Measurements from ENCODE around the gene TNNT2. TPM values are rescaled to one million over a fixed set of nuclear protein-coding genes. Genes with fewer than 3 reads are reported as not detected.

Gene TNNT2
- total RNA-seq, 4 donors from 2014 or later = 1.3 to 6.1 (median 1.8) TPM

DNA sequence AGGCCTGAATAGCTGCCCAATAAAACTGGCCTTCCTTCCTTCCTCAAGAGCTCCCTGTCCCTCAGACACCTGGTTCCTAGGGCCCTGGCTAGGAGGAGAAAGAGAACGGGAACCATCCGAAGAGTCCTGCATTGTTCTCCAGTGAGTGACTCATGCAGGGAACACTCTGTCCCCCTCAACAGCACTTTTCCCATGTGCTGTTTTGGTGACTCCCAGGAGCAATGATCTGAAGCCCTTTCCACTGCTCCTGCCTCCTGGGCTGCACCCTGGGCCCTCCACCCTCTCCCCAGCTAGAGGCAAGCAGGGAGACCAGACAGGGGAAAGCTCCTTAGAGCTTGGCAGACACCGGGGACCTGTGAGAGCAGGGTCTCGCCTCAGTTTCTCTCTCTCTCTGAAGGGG, 18.9 kb downstream of the TNNT2 start:
- Histone ChIP-seq H3K27ac (peak overlapping the region in 2 of 4 donors; percentile 21 to 26), H3K4me1 (peaks cover 23 to 40% (median 32%) of the 10 kb centered on the region in 3 donors), H3K27me3 (peaks cover 0 to 11% (median 0%) of the 10 kb centered on the region in 4 donors), H3K4me3 (no peak overlapping the region), H3K9me3 (no peaks in the 10 kb centered on the region), H3K36me3 (no peaks in the 10 kb centered on the region)
- TF ChIP-seq, protein P1, sequence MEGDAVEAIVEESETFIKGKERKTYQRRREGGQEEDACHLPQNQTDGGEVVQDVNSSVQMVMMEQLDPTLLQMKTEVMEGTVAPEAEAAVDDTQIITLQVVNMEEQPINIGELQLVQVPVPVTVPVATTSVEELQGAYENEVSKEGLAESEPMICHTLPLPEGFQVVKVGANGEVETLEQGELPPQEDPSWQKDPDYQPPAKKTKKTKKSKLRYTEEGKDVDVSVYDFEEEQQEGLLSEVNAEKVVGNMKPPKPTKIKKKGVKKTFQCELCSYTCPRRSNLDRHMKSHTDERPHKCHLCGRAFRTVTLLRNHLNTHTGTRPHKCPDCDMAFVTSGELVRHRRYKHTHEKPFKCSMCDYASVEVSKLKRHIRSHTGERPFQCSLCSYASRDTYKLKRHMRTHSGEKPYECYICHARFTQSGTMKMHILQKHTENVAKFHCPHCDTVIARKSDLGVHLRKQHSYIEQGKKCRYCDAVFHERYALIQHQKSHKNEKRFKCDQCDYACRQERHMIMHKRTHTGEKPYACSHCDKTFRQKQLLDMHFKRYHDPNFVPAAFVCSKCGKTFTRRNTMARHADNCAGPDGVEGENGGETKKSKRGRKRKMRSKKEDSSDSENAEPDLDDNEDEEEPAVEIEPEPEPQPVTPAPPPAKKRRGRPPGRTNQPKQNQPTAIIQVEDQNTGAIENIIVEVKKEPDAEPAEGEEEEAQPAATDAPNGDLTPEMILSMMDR (IDR thresholded peaks at IDR 0.05) = no peak
- no peak for TF ChIP-seq POLR2A (IDR thresholded peaks at IDR 0.05)
- intact Hi-C loops (cut with DNase I) = no loop called here
- no peak for DNase-seq
- WGBS, 2 donors = 40 to 46% methylated on average over 2 to 3 of the region's 4 CpGs

GRCh38 chr1:201357636-201358348, 19.7 kb downstream of the TNNT2 start:
- WGBS, 2 donors = 53 to 57% methylated on average over 5 to 8 of the region's 10 CpGs
- Histone ChIP-seq H3K27me3 (peaks cover 0 to 17% (median 0%) of the 10 kb centered on the region in 4 donors), H3K4me1 (peaks cover 27 to 48% (median 37%) of the 10 kb centered on the region in 3 donors), H3K9me3 (no peaks in the 10 kb centered on the region), H3K36me3 (no peaks in the 10 kb centered on the region), H3K27ac (peak overlapping the region in 2 of 4 donors; percentile 23 to 26), H3K4me3 (no peak overlapping the region)
- intact Hi-C loops (cut with DNase I) = no loop called here
- TF ChIP-seq, protein P1 (IDR thresholded peaks at IDR 0.05) = no peak
- TF ChIP-seq POLR2A (IDR thresholded peaks at IDR 0.05) = no peak
- no peak for DNase-seq

GRCh38 chr1:201357211-201357610, 20.3 kb downstream of the TNNT2 start:
- no peak overlapping the region for H3K27ac ChIP-seq
- intact Hi-C loops (cut with DNase I) = no loop called here
- H3K27me3 ChIP-seq = peaks cover 0 to 17% (median 0%) of the 10 kb centered on the region in 4 donors
- H3K36me3 ChIP-seq = no peaks in the 10 kb centered on the region
- peaks cover 27 to 51% (median 37%) of the 10 kb centered on the region in 3 donors for H3K4me1 ChIP-seq
- no peak overlapping the region for H3K4me3 ChIP-seq
- DNase-seq = no peak
- TF ChIP-seq POLR2A (IDR thresholded peaks at IDR 0.05) = no peak
- TF ChIP-seq, protein P1 (IDR thresholded peaks at IDR 0.05) = no peak
- 82 to 100% methylated on average over 3 of the region's 8 CpGs for WGBS, 2 donors
- no peaks in the 10 kb centered on the region for H3K9me3 ChIP-seq

GRCh38 chr1:201356701-201357100, 20.8 kb downstream of the TNNT2 start:
- Histone ChIP-seq H3K27ac (no peak overlapping the region), H3K36me3 (no peaks in the 10 kb centered on the region), H3K4me3 (no peak overlapping the region), H3K4me1 (peaks cover 27 to 51% (median 37%) of the 10 kb centered on the region in 3 donors), H3K27me3 (peaks cover 0 to 17% (median 0%) of the 10 kb centered on the region in 4 donors), H3K9me3 (no peaks in the 10 kb centered on the region)
- DNase-seq = no peak
- TF ChIP-seq, protein P1 (IDR thresholded peaks at IDR 0.05) = no peak
- no peak for TF ChIP-seq POLR2A (IDR thresholded peaks at IDR 0.05)
- intact Hi-C loops (cut with DNase I) = no loop called here
- WGBS, 2 donors = 83 to 100% methylated on average over 1 to 2 of the region's 11 CpGs

GRCh38 chr1:201356236-201356635, 21.2 kb downstream of the TNNT2 start:
- no peak for TF ChIP-seq POLR2A (IDR thresholded peaks at IDR 0.05)
- intact Hi-C loops (cut with DNase I) = no loop called here
- Histone ChIP-seq H3K4me1 (peaks cover 27 to 47% (median 37%) of the 10 kb centered on the region in 3 donors), H3K4me3 (no peak overlapping the region), H3K36me3 (no peaks in the 10 kb centered on the region), H3K27me3 (peaks cover 0 to 14% (median 0%) of the 10 kb centered on the region in 4 donors), H3K9me3 (no peaks in the 10 kb centered on the region), H3K27ac (no peak overlapping the region)
- no peak for DNase-seq
- 81% methylated on average over 3 of the region's 5 CpGs; no CpG with 5 or more reads in 1 of the 2 donors for WGBS, 2 donors

Data from esophagus squamous epithelium (tissue), 5 donors.